Hair follicle dermal papilla cell (primary cell): ENCODE measurements around the gene CTSK. TPM values are rescaled to one million over a fixed set of nuclear protein-coding genes. Genes with fewer than 3 reads are reported as not detected.

Experiments
- small RNA-seq: library from RNA; depleted of rRNA; stranded (forward); fragments of <200 nt; gene quantifications from one replicate; pipeline ENCODE3, GENCODE V24; 2012
- total RNA-seq: library from RNA; depleted of rRNA; stranded (reverse); fragments of >200 nt; gene quantifications from 2 replicates; pipeline ENCODE4 v1.2.3, GENCODE V29; 2012

Gene CTSK
- total RNA-seq: 383 and 515 TPM in 2 replicates

GRCh38 chr1:150808121-150808520 is at the start of gene CTSK:
Gene CTSK, minus strand, starts transcription at chr1:150808260. Its CDS starts 1,455 bp downstream, at chr1:150806805.

GRCh38 chr1:150765296-150765976 is 42.6 kb downstream of the CTSK start, which contains the start of gene CTSS:
Gene CTSS, minus strand, starts transcription at chr1:150765778. Its CDS starts 1,015 bp downstream, at chr1:150764763.

Small RNAs within 50 kb of the gene (small RNA-seq; reads per million reads assigned to genes)
- not detected for gene RNU6-1309P

Other genes starting within 250 kb of the CTSK start
- 173 and 207 TPM in 2 replicates for gene MCL1, start 228.7 kb downstream of the CTSK start, total RNA-seq
- gene ENSA, start 178.6 kb downstream of the CTSK start, total RNA-seq: 62.3 and 63.0 TPM in 2 replicates
- gene GOLPH3L, start 111.1 kb downstream of the CTSK start, total RNA-seq: 13.0 and 14.7 TPM in 2 replicates
- 0.16 TPM in 1 of 2 replicates, not detected in the other for gene HORMAD1, start 87.4 kb downstream of the CTSK start, total RNA-seq
- gene CTSS, start 42.5 kb downstream of the CTSK start, total RNA-seq: 4.7 and 9.4 TPM in 2 replicates
- gene ARNT, start 68.3 kb upstream of the CTSK start, total RNA-seq: 50.8 and 68.0 TPM in 2 replicates
- gene CTXND2, start 78.9 kb upstream of the CTSK start, total RNA-seq: not detected in 2 replicates
- gene SETDB1, start 118.1 kb upstream of the CTSK start, total RNA-seq: 40.8 and 49.3 TPM in 2 replicates
- 131 and 147 TPM in 2 replicates for gene CERS2, start 166.6 kb upstream of the CTSK start, total RNA-seq
- 0.16 TPM in 1 of 2 replicates, not detected in the other for gene ANXA9, start 174.0 kb upstream of the CTSK start, total RNA-seq
- gene MINDY1, start 198.6 kb upstream of the CTSK start, total RNA-seq: 20.4 and 21.1 TPM in 2 replicates
- gene PRUNE1, start 200.2 kb upstream of the CTSK start, total RNA-seq: 9.1 and 10.4 TPM in 2 replicates
- under 0.01 and 0.12 TPM in 2 replicates for gene BNIPL, start 228.3 kb upstream of the CTSK start, total RNA-seq
- gene C1orf56, start 239.5 kb upstream of the CTSK start, total RNA-seq: 3.6 and 5.0 TPM in 2 replicates